ENCODE data around the gene TRMT112. TPM values are rescaled to one million over a fixed set of nuclear protein-coding genes. Genes with fewer than 3 reads are reported as not detected.
A peak's percentile ranks its signal among the peaks of the same experiment; 100 is the strongest.
"Not testable (repeated sequence)": the region's sequence is repeated elsewhere in the genome, so short reads cannot be mapped to it uniquely, and the experiment has no call there.

TRMT112 gene
- total RNA-seq, 2 donors from 2014 or later = 157 to 218 TPM

- Mint-ChIP-seq H3K4me3 (no peak overlapping the region), H3K27me3 (no peaks in the 10 kb centered on the region), H3K36me3 (ENCODE audit: low read depth) (no peaks in the 10 kb centered on the region), H3K4me1 (peaks cover 10% of the 10 kb centered on the region), H3K27ac (no peak overlapping the region), H3K9me3 (no peaks in the 10 kb centered on the region)
- ATAC-seq (replicated peaks) = no peak
Measured at GRCh38 chr11:64327993-64328392, 10.6 kb upstream of the TRMT112 start.

- Mint-ChIP-seq H3K27me3 (no peaks in the 10 kb centered on the region), H3K9me3 (no peaks in the 10 kb centered on the region), H3K36me3 (ENCODE audit: low read depth) (no peaks in the 10 kb centered on the region), H3K27ac (no peak overlapping the region), H3K4me1 (peaks cover 10% of the 10 kb centered on the region), H3K4me3 (no peak overlapping the region)
- no peak for ATAC-seq (replicated peaks)
Measured at GRCh38 chr11:64327375-64327774, 10.0 kb upstream of the TRMT112 start.

- Mint-ChIP-seq H3K4me1 (peaks cover 12% of the 10 kb centered on the region), H3K27ac (no peak overlapping the region), H3K4me3 (no peak overlapping the region), H3K27me3 (no peaks in the 10 kb centered on the region), H3K9me3 (no peaks in the 10 kb centered on the region), H3K36me3 (ENCODE audit: low read depth) (peaks cover 23% of the 10 kb centered on the region)
- no peak for ATAC-seq (replicated peaks)
Measured at GRCh38 chr11:64324692-64325469, 7.5 kb upstream of the TRMT112 start.

- Mint-ChIP-seq H3K4me1 (peaks cover 18% of the 10 kb centered on the region), H3K36me3 (ENCODE audit: low read depth) (peaks cover 31% of the 10 kb centered on the region)
- not testable (repeated sequence) for ATAC-seq (replicated peaks); H3K27me3 Mint-ChIP-seq; H3K27ac Mint-ChIP-seq; H3K9me3 Mint-ChIP-seq; H3K4me3 Mint-ChIP-seq
Measured at GRCh38 chr11:64323984-64324383, 6.6 kb upstream of the TRMT112 start.

GRCh38 chr11:64323373-64323772 lies 6.0 kb upstream of the TRMT112 start:
- Mint-ChIP-seq H3K27ac (no peak overlapping the region), H3K4me3 (no peak overlapping the region), H3K27me3 (no peaks in the 10 kb centered on the region), H3K9me3 (no peaks in the 10 kb centered on the region), H3K4me1 (peaks cover 20% of the 10 kb centered on the region), H3K36me3 (ENCODE audit: low read depth) (peaks cover 35% of the 10 kb centered on the region)
- ATAC-seq (replicated peaks) = no peak

- no peaks in the 10 kb centered on the region for H3K9me3 Mint-ChIP-seq
- no peaks in the 10 kb centered on the region for H3K27me3 Mint-ChIP-seq
- peaks cover 19% of the 10 kb centered on the region for H3K4me1 Mint-ChIP-seq
- H3K36me3 Mint-ChIP-seq (ENCODE audit: low read depth) = peaks cover 40% of the 10 kb centered on the region
- no peak overlapping the region for H3K4me3 Mint-ChIP-seq
- no peak overlapping the region for H3K27ac Mint-ChIP-seq
- no peak for ATAC-seq (replicated peaks)
Measured at GRCh38 chr11:64322925-64323260, 5.5 kb upstream of the TRMT112 start.

GRCh38 chr11:64321533-64321932 lies 4.2 kb upstream of the TRMT112 start:
- Mint-ChIP-seq H3K27ac (peak overlapping the region; percentile 97), H3K27me3 (no peaks in the 10 kb centered on the region), H3K9me3 (no peaks in the 10 kb centered on the region), H3K4me3 (no peak overlapping the region), H3K4me1 (peaks cover 21% of the 10 kb centered on the region), H3K36me3 (ENCODE audit: low read depth) (peaks cover 54% of the 10 kb centered on the region)
- ATAC-seq (replicated peaks) = no peak

- peaks cover 23% of the 10 kb centered on the region for H3K4me1 Mint-ChIP-seq
- peak overlapping the region; percentile 97 for H3K27ac Mint-ChIP-seq
- no peak for ATAC-seq (replicated peaks)
- H3K4me3 Mint-ChIP-seq = no peak overlapping the region
- H3K27me3 Mint-ChIP-seq = no peaks in the 10 kb centered on the region
- H3K36me3 Mint-ChIP-seq (ENCODE audit: low read depth) = peaks cover 59% of the 10 kb centered on the region
- no peaks in the 10 kb centered on the region for H3K9me3 Mint-ChIP-seq
Measured at GRCh38 chr11:64321026-64321425, 3.7 kb upstream of the TRMT112 start.

GRCh38 chr11:64320556-64320955 lies 3.2 kb upstream of the TRMT112 start:
- Mint-ChIP-seq H3K4me3 (no peak overlapping the region), H3K9me3 (no peaks in the 10 kb centered on the region), H3K36me3 (ENCODE audit: low read depth) (peaks cover 59% of the 10 kb centered on the region), H3K27me3 (no peaks in the 10 kb centered on the region), H3K4me1 (peaks cover 23% of the 10 kb centered on the region), H3K27ac (peak overlapping the region; percentile 97)
- ATAC-seq (replicated peaks) = no peak

GRCh38 chr11:64318766-64319761 lies 1.7 kb upstream of the TRMT112 start:
- H3K27ac Mint-ChIP-seq = peak overlapping the region; percentile 97
- H3K36me3 Mint-ChIP-seq (ENCODE audit: low read depth) = peaks cover 71% of the 10 kb centered on the region
- no peaks in the 10 kb centered on the region for H3K9me3 Mint-ChIP-seq
- H3K4me3 Mint-ChIP-seq = peak overlapping the region; percentile 92
- no peak for ATAC-seq (replicated peaks)
- H3K27me3 Mint-ChIP-seq = no peaks in the 10 kb centered on the region
- peaks cover 23% of the 10 kb centered on the region for H3K4me1 Mint-ChIP-seq

- Mint-ChIP-seq H3K4me3 (peak within 1 kb of the TSS; percentile 92), H3K4me1 (peaks cover 23% of the 10 kb centered on the region), H3K27ac (peak within 1 kb of the TSS; percentile 97), H3K36me3 (ENCODE audit: low read depth) (peaks cover 74% of the 10 kb centered on the region), H3K9me3 (no peaks in the 10 kb centered on the region), H3K27me3 (no peaks in the 10 kb centered on the region)
- ATAC-seq (replicated peaks) = peak; percentile 86
Measured at GRCh38 chr11:64317961-64318765, 804 bp upstream of the TRMT112 start, which contains the start of gene PRDX5. Gene PRDX5 (plus strand): TSS chr11:64318121. CDS start chr11:64318216, 95 bp downstream.

GRCh38 chr11:64316672-64317324 lies 561 bp downstream of the TRMT112 start:
- H3K27me3 Mint-ChIP-seq = no peaks in the 10 kb centered on the region
- peak; percentile 5 for ATAC-seq (replicated peaks)
- H3K36me3 Mint-ChIP-seq (ENCODE audit: low read depth) = peaks cover 80% of the 10 kb centered on the region
- peak overlapping the region; percentile 92 for H3K4me3 Mint-ChIP-seq
- no peaks in the 10 kb centered on the region for H3K9me3 Mint-ChIP-seq
- H3K4me1 Mint-ChIP-seq = peaks cover 23% of the 10 kb centered on the region
- H3K27ac Mint-ChIP-seq = peak overlapping the region; percentile 97

GRCh38 chr11:64315667-64316526 lies 1.5 kb downstream of the TRMT112 start:
- ATAC-seq (replicated peaks); H3K27me3 Mint-ChIP-seq; H3K9me3 Mint-ChIP-seq: not testable (repeated sequence)
- Mint-ChIP-seq H3K27ac (peak overlapping the region; percentile 97), H3K36me3 (ENCODE audit: low read depth) (peaks cover 74% of the 10 kb centered on the region), H3K4me1 (peaks cover 21% of the 10 kb centered on the region), H3K4me3 (peak overlapping the region; percentile 92)
